ENCODE measurements around the gene LIN52. TPM values are rescaled to one million over a fixed set of nuclear protein-coding genes. Genes with fewer than 3 reads are reported as not detected.

The LIN52 gene
- total and polyA plus RNA-seq, 2 of the 8 experiments (the other 6 are each of a cell fraction or from before 2014, with no cell fraction given) = 6.8 to 11.6 TPM

GRCh38 chr14:74042296-74042695 is 42.5 kb upstream of the LIN52 start:
- Histone ChIP-seq H3K23me2 (ENCODE audit: low read depth, low read length) (no peaks in the 10 kb centered on the region), H3K4ac (replicated peaks; ENCODE audit: insufficient read length, low read depth, low read length) (no peak overlapping the region), H4K5ac (ENCODE audit: insufficient read length, low read depth, low read length) (no peak overlapping the region), H3K36me3 (ENCODE audit: control insufficient read depth in 2 of 4, insufficient read depth in 4 of 4, low read length in 3 of 4) (no peaks in the 10 kb centered on the region), H4K91ac (replicated peaks; ENCODE audit: insufficient read length, low read length) (no peak overlapping the region), H4K8ac (ENCODE audit: extremely low read depth, insufficient read depth, low read length) (no peak overlapping the region), H2BK15ac (ENCODE audit: low read length) (no peak overlapping the region), H3K4me2 (ENCODE audit: insufficient read depth in 1 of 2, low read depth in 2 of 2, low read length in 2 of 2) (no peak overlapping the region), H3K14ac (ENCODE audit: insufficient read length) (no peak overlapping the region), H3K18ac (ENCODE audit: extremely low read depth, low read length) (no peak overlapping the region), H3K9me3 (ENCODE audit: insufficient read depth in 2 of 2, low read depth in 1 of 2, low read length in 1 of 2) (no peaks in the 10 kb centered on the region), H3K27me3 (replicated peaks in 1 of 4; ENCODE audit: control insufficient read depth in 3 of 4, extremely low read depth in 1 of 4, insufficient read depth in 3 of 4, low read length in 3 of 4) (no peaks in the 10 kb centered on the region), H3K4me3 (ENCODE audit: extremely low read depth in 1 of 4, insufficient read depth in 2 of 4, low read depth in 3 of 4, low read length in 4 of 4) (no peak overlapping the region), H2BK120ac (replicated peaks; ENCODE audit: low read depth, low read length) (no peak overlapping the region), H3K9ac (replicated peaks in 1 of 4; ENCODE audit: extremely low read depth in 1 of 4, low read depth in 3 of 4, low read length in 3 of 4) (no peak overlapping the region), H3K56ac (replicated peaks; ENCODE audit: insufficient read length, low read depth, low read length) (no peak overlapping the region), H3K27ac (ENCODE audit: low read depth, low read length) (no peak overlapping the region), H2AK5ac (ENCODE audit: low read depth, low read length) (no peak overlapping the region), H3K79me2 (ENCODE audit: control insufficient read depth in 1 of 2, insufficient read depth in 2 of 2, low read length in 2 of 2) (no peaks in the 10 kb centered on the region), H2BK20ac (ENCODE audit: low read length) (no peak overlapping the region), H2BK5ac (ENCODE audit: low read depth, low read length) (no peak overlapping the region), H3K79me1 (ENCODE audit: low read depth, low read length) (no peaks in the 10 kb centered on the region), H2AFZ (ENCODE audit: low read length) (no peak overlapping the region), H4K20me1 (replicated peaks in 1 of 2; ENCODE audit: control insufficient read depth in 1 of 2, insufficient read depth in 2 of 2, low read length in 2 of 2) (no peaks in the 10 kb centered on the region), H2BK12ac (ENCODE audit: low read depth, low read length) (no peak overlapping the region), H3K23ac (ENCODE audit: insufficient read length) (no peak overlapping the region), H3K4me1 (replicated peaks in 1 of 4; ENCODE audit: control insufficient read depth in 3 of 4, insufficient read depth in 4 of 4, low read length in 3 of 4) (no peaks in the 10 kb centered on the region)
- no peak for DNase-seq (ENCODE audit: low read depth in 1 of 2, low spot score in 2 of 2)
- no peak for TF ChIP-seq EZH2 (IDR thresholded peaks at IDR 0.05; ENCODE audit: low read depth, low read length, severe bottlenecking)
- no peak for TF ChIP-seq TBP (IDR thresholded peaks at IDR 0.05; ENCODE audit: low read depth, low read length)
- FAIRE-seq = no peak
- ChIA-PET CTCF (ENCODE audit: partially characterized antibody) (interaction anchor here (0.6 kb wide), 1 partner anchor 107 kb away, joined by 4 read pairs; no protein-coding TSS in a partner anchor), POLR2A (ENCODE audit: partially characterized antibody) (no interaction called here)
- 38% methylated on average over 2 of the region's 2 CpGs; no CpG with 5 or more reads in 1 of the 2 experiments for WGBS, 2 experiments (ENCODE audit: extremely low coverage in 1 of 2, insufficient coverage in 1 of 2, insufficient read length in 1 of 2, insufficient replicate concordance in 2 of 2, low coverage in 1 of 2, low lambda C conversion rate in 2 of 2, missing lambda C conversion rate in 1 of 2)

Measured in H1 (cell line).